A673 (cell line): ENCODE results near the gene NUB1. TPM values are rescaled to one million over a fixed set of nuclear protein-coding genes. Genes with fewer than 3 reads are reported as not detected.
A peak's percentile ranks its signal among the peaks of the same experiment; 100 is the strongest.

ENCODE experiments used
- BruUV-seq: library from RNA; stranded (reverse); fragments of 400-500 nt; replicated peaks from 2 replicates; lab custom pipeline; 2021; lab: Mats Ljungman, UMichigan
- CTCF ChIA-PET: fragments of 300-600 bp; sonication (Branson Sonifier 250); formaldehyde crosslinking; loops from one replicate; lab custom pipeline; 2022; ENCODE audit warnings: antibody characterized with exemption; lab: Charles Lee
- POLR2A ChIA-PET: fragments of 300-600 bp; sonication (Branson Sonifier 250); formaldehyde crosslinking; loops from one replicate; lab custom pipeline; 2022; ENCODE audit warnings: antibody characterized with exemption; ENCODE audit not compliant: low non-redundant PET; lab: Charles Lee
- DNase-seq: peaks from one replicate; pipeline ENCODE4 v3.0.0-alpha.2; 2015; ENCODE audit warnings: low spot score
- H3K27ac ChIP-seq: fragments of 200-600 bp; sonication (generic); 2 replicates; pipeline ENCODE4 v1.5.1; 2016; ENCODE audit warnings: mixed run types, low read depth, mild to moderate bottlenecking, mixed read lengths, antibody characterized with exemption, low read length; ENCODE audit not compliant: poor library complexity, severe bottlenecking
- H3K27me3 ChIP-seq: fragments of 200-600 bp; sonication (generic); replicated peaks from 2 replicates; pipeline ENCODE4 v1.6.1; 2017; ENCODE audit warnings: mixed run types, low read depth, mild to moderate bottlenecking, mixed read lengths, antibody characterized with exemption, low read length; ENCODE audit not compliant: insufficient read depth, poor library complexity
- H3K36me3 ChIP-seq: fragments of 200-600 bp; sonication (generic); 2 replicates; pipeline ENCODE4 v1.6.1; 2016; ENCODE audit warnings: mixed run types, mild to moderate bottlenecking, mixed read lengths, antibody characterized with exemption, low read length; ENCODE audit not compliant: insufficient read depth, poor library complexity, severe bottlenecking
- H3K4me1 ChIP-seq: fragments of 200-600 bp; sonication (generic); 2 replicates; pipeline ENCODE4 v1.6.1; 2017; ENCODE audit warnings: mixed run types, mild to moderate bottlenecking, mixed read lengths, antibody characterized with exemption, low read length; ENCODE audit not compliant: insufficient read depth, poor library complexity, severe bottlenecking
- H3K4me3 ChIP-seq: fragments of 200-600 bp; sonication (generic); 2 replicates; pipeline ENCODE4 v1.5.1; 2016; ENCODE audit warnings: low read depth, mixed run types, mild to moderate bottlenecking, mixed read lengths, low read length; ENCODE audit not compliant: poor library complexity, severe bottlenecking
- H3K9me3 ChIP-seq: fragments of 200-600 bp; sonication (generic); 2 replicates; pipeline ENCODE4 v1.6.1; 2016; ENCODE audit warnings: mixed run types, low read depth, mild to moderate bottlenecking, mixed read lengths, antibody characterized with exemption, low read length; ENCODE audit not compliant: poor library complexity, severe bottlenecking
- EZH2 ChIP-seq: fragments of 200-600 bp; sonication (generic); IDR thresholded peaks from 2 replicates; pipeline ENCODE4 v1.6.1; 2017; ENCODE audit warnings: borderline replicate concordance, low read depth, mild to moderate bottlenecking, mixed read lengths, antibody characterized with exemption, low read length; ENCODE audit not compliant: poor library complexity, severe bottlenecking
- intact Hi-C: fragments of 100-400 bp; cut with micrococcal nuclease; formaldehyde crosslinking; loops from one replicate; pipeline ENCODE4 v1.10.0; 2022; ENCODE audit not compliant: unreplicated experiment
- total RNA-seq: library from RNA; stranded (reverse); gene quantifications from 2 replicates; pipeline ENCODE4 v1.2.3, GENCODE V29; 2021
- TF ChIP-seq, protein P1 (sequence below): fragments of 300-800, 200-600 bp; sonication (generic); conservative IDR thresholded peaks from 2 replicates; pipeline ENCODE4 v1.5.1; 2017; ENCODE audit warnings: low read depth, mild to moderate bottlenecking, antibody characterized with exemption, low read length, moderate library complexity, mixed read lengths

Gene NUB1
- total RNA-seq, 1 experiment from 2014 or later, result 36.9 TPM

GRCh38 chr7:151342102-151342646, 562 bp downstream of the NUB1 start:
- H3K27ac ChIP-seq, result peak overlapping the region; percentile 54
- intact Hi-C loops, result no loop called here
- TSS peak; percentile 79 for BruUV-seq
- peaks cover 14% of the 10 kb centered on the region for H3K36me3 ChIP-seq
- H3K27me3 ChIP-seq, result no peaks in the 10 kb centered on the region
- H3K9me3 ChIP-seq, result no peaks in the 10 kb centered on the region
- peak overlapping the region; percentile 93 for H3K4me3 ChIP-seq
- no peak for DNase-seq
- POLR2A ChIA-PET, result no interaction called here
- CTCF ChIA-PET, result interaction anchor here (1.4 kb wide), 1 partner anchor 27 kb away, joined by 4 read pairs; no protein-coding TSS in a partner anchor
- no peak for TF ChIP-seq EZH2
- TF ChIP-seq, protein P1, sequence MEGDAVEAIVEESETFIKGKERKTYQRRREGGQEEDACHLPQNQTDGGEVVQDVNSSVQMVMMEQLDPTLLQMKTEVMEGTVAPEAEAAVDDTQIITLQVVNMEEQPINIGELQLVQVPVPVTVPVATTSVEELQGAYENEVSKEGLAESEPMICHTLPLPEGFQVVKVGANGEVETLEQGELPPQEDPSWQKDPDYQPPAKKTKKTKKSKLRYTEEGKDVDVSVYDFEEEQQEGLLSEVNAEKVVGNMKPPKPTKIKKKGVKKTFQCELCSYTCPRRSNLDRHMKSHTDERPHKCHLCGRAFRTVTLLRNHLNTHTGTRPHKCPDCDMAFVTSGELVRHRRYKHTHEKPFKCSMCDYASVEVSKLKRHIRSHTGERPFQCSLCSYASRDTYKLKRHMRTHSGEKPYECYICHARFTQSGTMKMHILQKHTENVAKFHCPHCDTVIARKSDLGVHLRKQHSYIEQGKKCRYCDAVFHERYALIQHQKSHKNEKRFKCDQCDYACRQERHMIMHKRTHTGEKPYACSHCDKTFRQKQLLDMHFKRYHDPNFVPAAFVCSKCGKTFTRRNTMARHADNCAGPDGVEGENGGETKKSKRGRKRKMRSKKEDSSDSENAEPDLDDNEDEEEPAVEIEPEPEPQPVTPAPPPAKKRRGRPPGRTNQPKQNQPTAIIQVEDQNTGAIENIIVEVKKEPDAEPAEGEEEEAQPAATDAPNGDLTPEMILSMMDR, result no peak
- H3K4me1 ChIP-seq, result peaks cover 6% of the 10 kb centered on the region

DNA sequence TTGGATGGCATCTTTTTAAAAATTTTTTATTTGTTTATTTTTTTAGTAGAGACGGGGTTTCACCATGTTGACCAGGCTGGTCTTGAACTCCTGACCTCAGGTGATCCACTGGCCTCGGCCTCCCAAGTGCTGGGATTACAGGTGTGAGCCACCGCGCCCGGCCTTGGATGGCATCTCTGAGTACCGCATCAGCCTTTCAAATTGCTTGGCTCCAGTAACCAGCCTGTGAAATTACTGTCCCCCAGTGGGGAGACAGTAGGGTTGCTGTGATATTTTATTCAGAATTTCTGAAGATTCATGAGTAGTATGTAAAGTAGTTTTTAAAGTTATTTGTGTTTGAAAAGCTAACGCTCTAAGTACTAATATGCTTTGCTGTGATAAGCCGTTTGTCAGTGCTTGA, 1.2 kb downstream of the NUB1 start:
- H3K4me3 ChIP-seq, result peak overlapping the region; percentile 93
- TF ChIP-seq EZH2, result no peak
- TF ChIP-seq, protein P1, result no peak
- intact Hi-C loops, result no loop called here
- no peak for DNase-seq
- H3K27me3 ChIP-seq, result no peaks in the 10 kb centered on the region
- no TSS peak for BruUV-seq
- H3K9me3 ChIP-seq, result no peaks in the 10 kb centered on the region
- H3K4me1 ChIP-seq, result peaks cover 6% of the 10 kb centered on the region
- H3K36me3 ChIP-seq, result peaks cover 14% of the 10 kb centered on the region
- POLR2A ChIA-PET, result no interaction called here
- CTCF ChIA-PET, result no interaction called here
- no peak overlapping the region for H3K27ac ChIP-seq

DNA sequence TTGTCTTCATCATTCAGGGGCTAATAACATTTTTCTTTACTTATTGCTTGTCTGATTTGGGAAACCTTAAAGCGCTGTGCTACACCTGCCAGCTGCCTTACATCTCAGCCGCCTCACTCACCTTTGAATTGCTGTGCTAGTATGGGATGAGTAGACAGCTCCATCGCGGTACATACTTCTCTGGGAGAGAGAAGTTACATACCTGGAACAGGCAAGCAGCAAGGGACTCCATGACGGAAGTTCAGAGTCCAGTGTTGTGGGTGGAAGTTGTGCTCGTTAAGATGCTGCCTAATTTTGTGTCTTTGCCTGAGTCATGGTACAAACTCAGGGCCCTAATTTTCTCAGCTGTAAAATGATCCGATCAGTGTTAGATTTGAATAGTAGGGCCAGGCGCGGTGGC, 1.9 kb downstream of the NUB1 start:
- no peaks in the 10 kb centered on the region for H3K27me3 ChIP-seq
- ChIA-PET CTCF (no interaction called here), POLR2A (no interaction called here)
- H3K9me3 ChIP-seq, result no peaks in the 10 kb centered on the region
- no peak overlapping the region for H3K27ac ChIP-seq
- TF ChIP-seq, protein P1, result no peak
- no peak for TF ChIP-seq EZH2
- intact Hi-C loops, result no loop called here
- no TSS peak for BruUV-seq
- H3K36me3 ChIP-seq, result peaks cover 14% of the 10 kb centered on the region
- peaks cover 6% of the 10 kb centered on the region for H3K4me1 ChIP-seq
- H3K4me3 ChIP-seq, result no peak overlapping the region
- DNase-seq, result no peak
